Measurements from ENCODE around the gene CFAP91.
"Not testable (repeated sequence)": the region's sequence is repeated elsewhere in the genome, so short reads cannot be mapped to it uniquely, and the experiment has no call there.

The CFAP91 gene

DNA sequence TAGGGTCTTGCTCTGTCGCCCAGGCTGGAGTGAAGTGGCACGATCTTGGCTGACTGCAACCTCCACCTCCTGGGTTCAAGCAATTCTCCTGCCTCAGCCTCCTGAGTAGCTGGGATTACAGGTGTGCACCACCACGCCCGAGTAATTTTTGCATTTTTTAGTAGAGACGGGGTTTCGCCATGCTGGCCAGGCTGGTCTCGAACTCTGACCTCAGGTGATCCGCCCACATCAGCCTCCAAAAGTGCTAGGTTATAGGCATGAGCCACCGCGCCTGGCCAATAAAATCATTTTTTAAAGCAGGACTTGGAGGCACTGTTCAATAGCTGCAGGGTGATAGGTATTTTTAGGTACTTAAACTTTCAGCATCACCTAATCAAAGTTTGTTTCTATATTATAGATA lies 24.6 kb upstream of the CFAP91 start:
- DNase-seq: not testable (repeated sequence)

GRCh38 chr3:119679874-119680273 lies 22.9 kb upstream of the CFAP91 start:
- no peak for DNase-seq

GRCh38 chr3:119681279-119681678 lies 21.5 kb upstream of the CFAP91 start:
- DNase-seq: peak in 1 of 3 experiments; percentile 50

DNA sequence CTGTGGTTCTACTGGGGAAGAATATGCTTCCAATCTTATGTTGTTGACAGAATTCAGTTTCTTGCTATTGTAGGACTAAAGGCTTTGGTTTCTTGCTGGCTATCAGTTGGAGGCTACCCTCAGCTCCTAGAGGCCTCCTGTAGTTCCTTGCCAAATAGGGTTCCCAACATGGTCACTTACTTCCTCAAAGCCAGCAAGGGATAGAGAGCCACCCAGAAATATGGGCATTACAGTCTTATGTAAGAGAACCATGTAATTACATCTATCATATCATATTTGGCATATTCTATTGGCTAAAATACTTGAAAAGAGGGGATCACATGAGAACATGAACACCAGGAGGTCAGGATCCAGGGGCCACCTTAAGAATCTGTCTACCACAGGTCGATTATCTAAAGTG lies 19.4 kb upstream of the CFAP91 start:
- no peak for DNase-seq

DNA sequence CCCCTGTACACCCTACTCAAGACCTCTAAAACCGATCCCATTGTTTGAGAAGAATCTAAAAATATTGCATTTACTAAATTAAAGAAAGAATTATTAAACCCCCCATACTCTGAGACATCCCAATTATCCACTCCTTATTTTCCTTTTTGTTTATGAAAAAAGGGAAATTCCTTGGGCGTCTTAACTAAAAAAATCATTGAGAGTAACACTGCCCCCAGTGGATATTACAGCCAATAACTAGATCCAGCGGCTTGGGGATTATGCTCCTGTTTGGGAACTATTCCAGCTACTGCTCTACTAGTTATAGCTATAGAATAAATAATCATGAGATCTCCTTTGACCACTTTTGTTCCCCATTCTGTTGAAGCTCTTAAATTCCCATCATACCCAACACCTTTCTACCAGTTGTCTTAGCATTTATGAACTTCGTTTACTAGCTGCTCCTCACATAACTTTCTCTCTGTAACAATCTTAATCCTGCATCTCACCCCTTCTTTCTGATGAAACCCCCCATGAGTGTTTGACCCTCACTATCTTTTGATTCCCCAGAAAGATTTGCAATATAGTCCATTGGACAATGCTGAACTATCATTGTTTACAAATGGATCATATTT lies 12.7 kb upstream of the CFAP91 start:
- no peak for DNase-seq

- DNase-seq: no peak
Measured at GRCh38 chr3:119695480-119695879, 7.3 kb upstream of the CFAP91 start.

- no peak for DNase-seq
Measured at GRCh38 chr3:119697394-119697793, 5.4 kb upstream of the CFAP91 start.

- DNase-seq: no peak
Measured at GRCh38 chr3:119700269-119700919, 2.4 kb upstream of the CFAP91 start.

GRCh38 chr3:119700920-119701734 lies 1.7 kb upstream of the CFAP91 start:
- no peak for DNase-seq

DNA sequence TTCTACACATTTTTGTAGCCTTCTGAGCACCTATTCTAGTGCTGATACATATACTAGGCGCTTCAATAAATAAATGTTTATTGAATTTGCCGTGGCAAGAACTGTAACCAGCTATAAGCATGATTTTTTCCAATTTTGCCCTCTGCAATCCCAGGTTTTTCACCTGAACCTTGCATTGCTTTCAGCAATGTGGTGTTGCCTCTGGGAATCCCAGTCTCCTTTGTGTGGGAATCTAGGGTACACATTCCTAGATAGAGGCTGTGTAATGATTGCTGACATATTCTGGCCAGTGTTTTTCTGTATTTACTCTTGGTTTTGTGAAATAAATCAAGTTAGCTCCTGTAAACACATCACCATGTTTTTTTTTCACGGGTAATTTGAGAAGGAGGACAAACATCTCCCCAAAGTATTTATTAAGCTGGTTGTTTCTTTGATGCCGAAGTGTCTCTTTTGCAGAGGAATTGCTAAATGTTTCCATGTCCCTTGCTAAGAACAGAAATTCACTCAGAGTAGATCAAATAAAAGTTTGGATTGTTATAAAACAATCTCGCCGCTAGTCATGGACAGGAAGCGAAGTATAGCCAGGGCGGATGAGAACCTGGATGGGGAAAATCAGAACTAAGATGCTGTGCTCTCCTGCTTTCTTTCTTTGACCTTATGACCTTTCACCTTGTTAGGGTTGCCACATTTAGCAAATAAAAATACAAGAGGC lies 1.2 kb downstream of the CFAP91 start:
- DNase-seq: peak in 2 of 3 experiments; percentile 36 to 62

DNA sequence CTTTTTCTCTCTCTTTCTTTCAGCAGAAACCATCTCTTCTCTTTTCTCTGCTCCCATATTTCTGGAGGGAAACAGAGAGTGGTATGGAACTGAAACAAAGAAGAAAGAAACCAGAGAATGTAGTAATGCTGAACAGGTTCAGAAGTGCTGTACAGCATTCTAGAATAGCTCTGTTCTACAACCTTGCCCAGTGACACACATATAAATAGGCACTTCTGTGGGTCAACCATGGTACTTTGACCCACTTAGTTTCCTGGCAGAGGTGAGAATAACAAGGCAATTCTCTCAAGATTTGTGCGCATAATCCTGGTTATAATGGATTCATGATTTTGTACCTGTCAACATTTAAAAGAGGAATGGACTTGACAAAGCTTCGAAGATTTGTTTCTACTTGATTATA lies 12.3 kb downstream of the CFAP91 start:
- DNase-seq: no peak

- DNase-seq: no peak
Measured at GRCh38 chr3:119716998-119717397, 14.2 kb downstream of the CFAP91 start.

DNA sequence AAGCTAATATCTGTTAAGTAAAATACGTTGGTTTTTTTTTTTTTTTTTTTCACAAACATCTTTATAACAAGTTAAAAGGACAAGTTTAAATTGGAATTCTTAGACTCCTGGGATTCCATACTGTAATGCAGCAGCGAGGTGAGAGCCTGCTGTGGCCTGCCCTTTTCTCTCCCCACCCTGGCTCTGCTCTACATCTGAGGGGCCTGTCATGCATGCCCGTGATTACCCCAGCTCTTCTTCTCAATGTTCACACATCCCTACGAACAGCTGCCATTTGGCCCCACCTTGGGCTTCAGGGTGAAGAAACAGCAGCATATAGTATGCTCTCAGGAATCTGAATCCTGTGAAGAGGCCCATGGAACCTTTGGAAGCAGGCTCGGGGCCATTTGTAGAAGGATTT lies 14.7 kb downstream of the CFAP91 start:
- no peak for DNase-seq

DNA sequence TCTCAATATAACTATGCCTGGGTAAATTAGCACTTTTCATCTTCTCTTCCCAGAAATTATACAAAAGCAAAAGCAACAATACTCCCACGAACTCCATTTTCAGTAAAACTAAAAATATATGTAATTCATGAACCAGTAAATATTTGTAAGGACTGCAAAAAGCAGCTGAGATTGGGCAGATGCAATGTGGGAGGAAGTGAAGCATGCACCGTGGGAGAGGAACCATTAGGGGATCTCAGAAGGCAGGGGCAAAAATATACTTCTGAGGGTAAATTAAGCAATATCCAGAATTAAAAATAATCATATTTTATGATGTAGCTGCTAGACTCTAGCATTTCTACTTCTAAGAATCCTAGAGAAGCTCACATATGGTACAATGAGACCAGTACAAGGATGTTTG lies 20.2 kb downstream of the CFAP91 start:
- DNase-seq: peak in 1 of 3 experiments; percentile 14

GRCh38 chr3:119726909-119727308 lies 24.1 kb downstream of the CFAP91 start:
- no peak for DNase-seq

GRCh38 chr3:119729996-119730395 lies 27.2 kb downstream of the CFAP91 start:
- no peak for DNase-seq

- no peak for DNase-seq
Measured at GRCh38 chr3:119731560-119732343, 28.9 kb downstream of the CFAP91 start.

- no peak for DNase-seq
Measured at GRCh38 chr3:119733812-119734211, 31.0 kb downstream of the CFAP91 start.

DNA sequence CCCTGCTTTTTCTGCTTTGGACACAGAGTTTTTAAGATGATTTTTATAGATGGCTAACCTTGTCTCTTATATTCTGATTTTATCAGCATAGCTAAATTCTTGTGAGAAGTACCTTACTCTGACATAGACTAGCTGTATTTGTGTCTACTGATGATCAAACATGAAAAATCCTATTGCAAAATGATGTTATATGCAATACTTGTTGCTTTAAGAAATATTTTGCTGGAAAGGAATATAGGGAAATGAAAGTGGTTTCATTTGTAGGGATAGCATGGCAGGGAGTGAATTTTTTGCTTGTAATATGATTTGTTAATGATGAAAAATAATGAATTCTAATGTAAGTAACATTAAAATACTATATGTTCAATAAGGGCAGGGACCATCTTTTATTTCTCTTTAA lies 35.9 kb downstream of the CFAP91 start:
- DNase-seq: no peak

- no peak for DNase-seq
Measured at GRCh38 chr3:119741657-119742590, 39.1 kb downstream of the CFAP91 start.

- DNase-seq: no peak
Measured at GRCh38 chr3:119743921-119744320, 41.1 kb downstream of the CFAP91 start.

Measured in NCI-H1417 (cell line).